ENCODE data around the gene SOHLH1.
"Not testable (repeated sequence)": the region's sequence is repeated elsewhere in the genome, so short reads cannot be mapped to it uniquely, and the experiment has no call there.

- TF ChIP-seq CTCF (IDR thresholded peaks at IDR 0.05); POLR2A (IDR thresholded peaks at IDR 0.05; ENCODE audit: low read depth); EP300 (IDR thresholded peaks at IDR 0.05): not testable (repeated sequence)
Measured at GRCh38 chr9:135672786-135673185, 26.5 kb downstream of the SOHLH1 start.

Data from esophagus muscularis mucosa (tissue), 4 donors.